Stimulated activated CD8-positive, alpha-beta memory T cell treated with anti-CD3 and anti-CD28 coated beads, Interleukin-12 subunit alpha, Interleukin-12 subunit beta, amount 100 ng/mL, for 24 hours (primary cell): ENCODE measurements around the gene NANP.

Experiments
- DNase-seq: peaks from one replicate; pipeline ENCODE4 v3.0.0-alpha.2; 2020; ENCODE audit errors: extremely low read depth

The NANP gene

GRCh38 chr20:25571240-25571639, 52.6 kb downstream of the NANP start:
- no peak for DNase-seq

GRCh38 chr20:25570148-25570530, 53.7 kb downstream of the NANP start:
- no peak for DNase-seq

GRCh38 chr20:25567286-25567685, 56.5 kb downstream of the NANP start:
- DNase-seq, result no peak

- DNase-seq, result no peak
Measured at GRCh38 chr20:25566821-25567220, 57.0 kb downstream of the NANP start.

- no peak for DNase-seq
Measured at GRCh38 chr20:25565578-25566157, 58.1 kb downstream of the NANP start.

GRCh38 chr20:25563876-25564275, 59.9 kb downstream of the NANP start:
- no peak for DNase-seq

- no peak for DNase-seq
Measured at GRCh38 chr20:25563362-25563761, 60.5 kb downstream of the NANP start.
